HG03457 (cell line): ENCODE measurements around the gene FAF1.
A peak's percentile ranks its signal among the peaks of the same experiment; 100 is the strongest.
"Not testable (repeated sequence)": the region's sequence is repeated elsewhere in the genome, so short reads cannot be mapped to it uniquely, and the experiment has no call there.

ENCODE experiments used
- ATAC-seq: cut with Tn5 transposase; IDR thresholded peaks from one replicate; pipeline ENCODE4 v1.9.1; 2021; ENCODE audit warnings: moderate number of reproducible peaks; ENCODE audit not compliant: unreplicated experiment

Gene FAF1

DNA sequence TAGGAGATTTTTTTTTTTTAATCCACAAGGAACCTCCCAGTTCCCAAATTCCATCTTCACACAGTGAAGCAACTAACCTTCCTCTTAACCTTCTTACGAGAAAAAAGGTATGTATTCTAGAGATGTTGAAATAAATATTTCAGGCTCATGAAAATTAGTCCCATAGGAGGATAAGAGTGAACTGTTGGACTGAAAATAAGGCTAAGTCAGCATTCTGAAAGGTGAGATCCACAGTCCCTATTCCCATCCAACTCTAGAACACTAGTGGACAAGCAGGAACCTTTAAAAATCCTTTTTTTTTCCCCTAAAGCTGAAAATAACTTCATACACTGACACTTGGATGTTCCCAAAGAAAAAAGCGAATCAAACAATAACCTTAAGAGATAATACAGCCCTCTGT lies 44.4 kb downstream of the FAF1 start:
- no peak for ATAC-seq

DNA sequence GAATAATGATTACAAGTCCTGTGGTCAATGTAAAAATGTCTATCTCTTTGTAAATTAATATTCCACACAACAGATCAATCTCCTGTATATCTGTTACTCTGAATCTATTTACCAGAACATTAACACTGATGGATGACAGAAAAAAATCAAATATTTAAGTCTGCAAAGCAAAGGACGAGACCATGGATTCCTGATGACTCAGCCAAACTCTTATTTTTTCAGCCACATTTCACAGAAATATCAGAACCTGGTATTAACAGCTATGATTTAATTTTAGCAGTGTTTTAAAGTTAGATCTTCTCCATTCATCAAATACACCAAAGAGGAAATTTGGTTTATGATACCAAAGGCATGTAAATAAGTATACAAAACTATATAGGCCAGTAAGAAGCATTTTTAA lies 46.1 kb downstream of the FAF1 start:
- ATAC-seq = no peak

DNA sequence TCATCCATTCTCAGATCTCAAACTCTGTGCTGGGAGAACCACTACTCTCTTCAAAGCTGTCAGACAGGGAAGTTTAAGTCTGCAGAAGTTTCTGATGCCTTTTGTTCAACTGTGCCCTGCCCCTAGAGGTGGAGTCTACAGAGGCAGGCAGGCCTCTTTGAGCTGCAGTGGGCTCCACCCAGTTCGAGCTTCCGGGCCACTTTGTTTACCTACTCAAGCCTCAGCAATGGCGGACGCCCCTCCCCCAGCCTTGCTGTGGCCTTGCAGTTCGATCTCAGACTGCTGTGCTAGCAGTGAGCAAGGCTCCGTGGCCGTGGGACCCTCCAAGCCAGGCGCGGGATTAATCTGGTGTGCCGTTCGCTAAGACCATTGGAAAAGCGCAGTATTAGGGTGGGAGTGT lies 49.7 kb downstream of the FAF1 start:
- ATAC-seq = not testable (repeated sequence)

DNA sequence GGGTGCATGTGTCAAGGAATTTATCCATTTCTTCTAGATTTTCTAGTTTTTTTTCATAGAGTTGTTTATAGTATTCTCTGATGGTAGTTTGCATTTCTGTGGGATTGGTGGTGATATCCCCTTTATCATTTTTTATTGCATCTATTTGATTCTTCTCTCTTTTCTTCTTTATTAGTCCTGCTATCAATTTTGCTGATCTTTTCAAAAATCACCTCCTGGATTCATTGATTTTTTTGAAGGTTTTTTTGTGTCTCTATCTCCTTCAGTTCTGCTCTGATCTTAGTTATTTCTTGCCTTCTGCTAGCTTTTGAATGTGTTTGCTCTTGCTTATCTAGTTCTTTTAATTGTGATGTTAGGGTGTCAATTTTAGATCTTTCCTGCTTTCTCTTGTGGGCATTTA lies 52.5 kb downstream of the FAF1 start:
- not testable (repeated sequence) for ATAC-seq

DNA sequence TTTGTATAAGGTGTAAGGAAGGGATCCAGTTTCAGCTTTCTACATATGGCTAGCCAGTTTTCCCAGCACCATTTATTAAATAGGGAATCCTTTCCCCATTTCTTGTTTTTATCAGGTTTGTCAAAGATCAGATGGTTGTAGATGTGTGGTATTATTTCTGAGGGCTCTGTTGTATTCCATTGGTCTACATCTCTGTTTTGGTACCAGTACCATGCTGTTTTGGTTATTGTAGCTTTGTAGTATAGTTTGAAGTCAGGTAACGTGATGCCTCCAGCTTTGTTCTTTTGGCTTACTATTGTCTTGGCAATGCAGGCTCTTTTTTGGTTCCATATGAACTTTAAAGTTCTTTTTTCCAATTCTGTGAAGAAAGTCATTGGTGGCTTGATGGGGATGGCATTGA lies 54.0 kb downstream of the FAF1 start:
- not testable (repeated sequence) for ATAC-seq

DNA sequence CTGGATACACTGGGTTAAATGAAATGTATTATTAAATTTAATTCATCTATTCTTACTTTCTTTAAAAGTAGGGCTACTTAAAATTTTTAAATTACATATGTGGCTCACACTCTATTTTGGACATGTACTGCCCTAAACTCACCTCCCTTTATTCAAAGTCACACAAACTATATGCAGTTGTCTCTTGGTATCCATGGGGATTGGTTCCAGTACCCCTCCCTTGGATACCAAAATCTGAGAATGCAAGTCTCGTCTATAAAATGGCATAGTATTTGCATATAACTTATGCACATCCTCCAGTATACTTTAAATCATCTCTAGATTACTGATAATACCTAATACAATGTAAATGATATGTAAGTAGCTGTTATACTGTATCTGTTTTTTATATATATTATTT lies 57.6 kb downstream of the FAF1 start:
- ATAC-seq = no peak

DNA sequence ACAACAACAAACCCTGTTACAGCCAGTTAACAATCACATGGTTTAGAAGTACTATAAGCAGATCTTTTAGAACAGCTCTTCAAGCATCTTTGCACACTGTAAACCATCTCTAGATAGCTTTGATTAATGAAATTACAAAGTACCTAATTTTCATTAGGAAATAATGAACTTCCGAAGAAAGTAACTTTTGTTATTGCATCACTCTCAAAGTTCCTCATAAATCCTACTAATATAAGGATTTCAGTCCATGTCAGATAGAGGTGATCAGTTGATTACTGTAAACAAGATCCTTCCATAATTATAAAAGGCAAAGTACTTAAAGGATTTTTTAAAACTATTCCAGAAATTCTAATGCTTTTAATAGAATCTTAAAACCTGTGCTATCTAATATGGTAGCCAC lies 58.2 kb downstream of the FAF1 start:
- ATAC-seq = no peak

DNA sequence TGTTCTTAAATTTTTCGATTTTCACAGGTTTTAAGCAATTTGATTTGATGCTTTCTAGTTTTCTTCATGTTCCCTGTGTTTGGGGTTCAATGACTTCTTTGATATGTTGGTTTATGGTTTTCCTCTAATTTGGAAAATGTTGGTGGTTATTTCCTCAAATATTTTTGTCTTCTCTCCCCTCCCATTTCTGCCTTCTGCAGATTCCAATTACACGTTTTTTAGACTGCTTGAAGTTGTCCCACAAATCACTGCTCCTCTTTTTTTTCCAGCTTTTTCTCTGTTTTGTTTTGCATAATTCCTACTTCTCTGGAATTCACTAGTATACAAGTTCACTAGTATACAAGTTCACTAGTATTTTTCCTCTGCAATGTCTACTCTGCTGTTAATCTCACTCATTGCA lies 61.3 kb downstream of the FAF1 start:
- ATAC-seq = no peak

DNA sequence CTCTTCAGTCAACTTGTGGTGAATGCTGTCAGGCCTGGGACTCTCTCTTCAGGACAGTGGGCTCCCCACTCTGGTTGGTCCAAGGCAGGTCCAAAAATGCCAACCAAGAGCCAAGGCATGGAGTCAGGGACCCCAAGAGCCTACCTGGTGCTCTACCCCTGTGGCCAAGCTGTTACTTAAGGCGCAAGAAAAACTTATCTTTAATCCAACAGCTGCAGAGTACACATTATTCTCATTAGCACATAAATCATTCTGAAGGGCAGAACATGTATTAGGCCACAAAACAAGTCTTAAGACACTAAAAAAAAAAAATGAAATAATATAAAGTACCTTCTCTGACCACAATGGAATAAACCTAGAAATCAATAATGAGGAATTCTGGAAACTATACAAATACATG lies 65.7 kb downstream of the FAF1 start:
- ATAC-seq = no peak

DNA sequence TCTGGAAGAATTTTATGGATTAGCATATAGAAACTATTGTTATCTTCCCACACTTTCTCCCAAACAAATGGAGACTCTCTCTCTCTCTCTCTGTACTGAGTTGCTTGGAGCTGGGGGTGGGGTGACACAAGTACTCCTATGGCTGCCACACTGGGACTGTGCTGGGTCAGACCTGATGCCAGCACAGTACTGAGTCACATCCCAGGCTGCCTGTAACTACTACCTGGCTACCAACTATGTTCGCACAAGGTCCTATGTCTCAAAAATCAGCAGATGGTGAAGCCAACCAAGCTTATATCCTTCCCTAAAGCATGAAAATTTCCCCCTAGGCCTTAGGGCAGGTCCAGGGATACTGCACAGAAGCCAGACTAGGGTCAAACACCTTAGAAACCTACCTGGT lies 66.6 kb downstream of the FAF1 start:
- ATAC-seq = no peak

DNA sequence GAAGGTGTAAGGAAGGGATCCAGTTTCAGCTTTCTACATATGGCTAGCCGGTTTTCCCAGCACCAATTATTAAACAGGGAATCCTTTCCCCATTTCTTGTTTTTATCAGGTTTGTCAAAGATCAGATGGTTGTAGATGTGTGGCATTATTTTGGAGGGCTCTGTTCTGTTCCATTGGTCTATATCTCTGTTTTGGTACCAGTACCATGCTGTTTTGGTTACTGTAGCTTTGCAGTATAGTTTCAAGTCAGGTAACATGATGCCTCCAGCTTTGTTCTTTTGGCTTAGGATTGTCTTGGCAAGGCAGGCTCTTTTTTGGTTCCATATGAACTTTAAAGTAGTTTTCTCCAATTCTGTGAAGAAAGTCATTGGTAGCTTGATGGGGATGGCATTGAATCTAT lies 72.5 kb downstream of the FAF1 start:
- ATAC-seq = not testable (repeated sequence)

DNA sequence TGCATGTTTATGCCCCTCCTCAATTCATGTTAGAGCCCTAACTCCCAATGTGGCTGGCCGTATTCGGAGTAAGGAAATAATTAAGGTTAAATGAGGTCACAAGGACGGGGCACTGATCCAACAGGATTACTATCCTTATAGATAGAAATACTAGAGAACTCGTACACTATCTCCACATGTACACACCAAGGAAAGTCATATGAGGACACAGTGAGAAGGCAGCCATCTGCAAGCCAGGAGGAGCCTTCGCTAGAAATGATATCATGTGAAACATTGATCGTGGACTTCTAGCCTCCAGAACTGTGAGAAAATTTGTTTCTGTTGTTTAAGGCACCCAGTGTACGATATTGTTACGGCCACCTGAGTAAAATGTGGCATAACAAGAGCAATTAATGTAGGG lies 79.7 kb downstream of the FAF1 start:
- ATAC-seq = no peak

DNA sequence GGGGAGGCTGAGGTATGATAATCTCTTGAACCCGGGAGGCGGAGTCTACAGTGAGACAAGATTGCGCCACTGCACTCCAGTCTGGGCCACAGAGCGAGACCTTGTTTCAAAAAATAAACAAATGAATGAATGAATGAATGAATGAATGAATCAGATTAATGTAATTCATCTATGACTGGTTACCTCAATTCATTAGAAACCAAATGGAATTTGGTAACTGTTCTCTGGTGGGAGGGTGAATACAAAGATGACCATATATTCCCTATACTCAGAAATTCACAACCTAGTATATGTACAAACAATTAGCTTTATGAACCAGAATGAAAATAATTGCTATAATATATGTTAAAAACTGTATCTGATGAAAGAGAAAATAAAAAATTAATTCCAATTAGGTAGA lies 80.9 kb downstream of the FAF1 start:
- no peak for ATAC-seq

DNA sequence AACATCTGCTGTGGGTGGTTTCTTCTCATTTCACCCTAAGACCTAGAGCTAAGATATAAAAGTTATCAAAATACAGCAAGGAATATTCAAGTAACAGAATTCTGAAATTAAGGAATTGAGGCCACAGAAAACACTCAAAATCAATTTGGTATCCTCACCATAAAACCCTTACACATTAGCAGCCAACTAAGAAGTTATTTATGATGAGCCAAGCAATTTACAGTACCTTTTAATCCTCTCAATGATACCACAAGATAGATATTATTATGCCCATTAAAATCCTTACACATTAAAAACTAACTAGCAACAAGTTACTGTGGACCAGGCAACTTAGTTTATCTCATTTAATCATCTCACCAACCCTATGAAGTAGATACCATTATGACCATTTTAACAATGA lies 81.6 kb downstream of the FAF1 start:
- ATAC-seq = no peak

DNA sequence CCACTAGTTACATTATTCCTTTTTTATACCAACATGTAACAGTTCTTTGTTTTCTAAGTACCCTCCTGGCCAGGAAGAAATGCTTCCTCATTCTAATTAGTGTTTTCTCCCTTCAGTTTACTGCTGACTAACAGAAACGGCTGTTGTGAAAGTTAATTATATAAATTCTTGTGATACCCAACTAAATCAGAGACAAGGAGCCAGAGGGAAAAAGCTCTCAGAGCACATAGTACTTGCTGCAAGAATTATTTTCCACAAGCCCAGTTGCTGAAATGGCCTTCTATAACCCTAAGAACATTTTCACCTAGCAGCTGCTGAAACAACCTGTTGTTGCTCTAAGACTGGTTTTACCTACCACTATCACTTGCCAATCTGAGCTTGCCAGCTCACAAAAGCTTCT lies 82.4 kb downstream of the FAF1 start:
- ATAC-seq = no peak

DNA sequence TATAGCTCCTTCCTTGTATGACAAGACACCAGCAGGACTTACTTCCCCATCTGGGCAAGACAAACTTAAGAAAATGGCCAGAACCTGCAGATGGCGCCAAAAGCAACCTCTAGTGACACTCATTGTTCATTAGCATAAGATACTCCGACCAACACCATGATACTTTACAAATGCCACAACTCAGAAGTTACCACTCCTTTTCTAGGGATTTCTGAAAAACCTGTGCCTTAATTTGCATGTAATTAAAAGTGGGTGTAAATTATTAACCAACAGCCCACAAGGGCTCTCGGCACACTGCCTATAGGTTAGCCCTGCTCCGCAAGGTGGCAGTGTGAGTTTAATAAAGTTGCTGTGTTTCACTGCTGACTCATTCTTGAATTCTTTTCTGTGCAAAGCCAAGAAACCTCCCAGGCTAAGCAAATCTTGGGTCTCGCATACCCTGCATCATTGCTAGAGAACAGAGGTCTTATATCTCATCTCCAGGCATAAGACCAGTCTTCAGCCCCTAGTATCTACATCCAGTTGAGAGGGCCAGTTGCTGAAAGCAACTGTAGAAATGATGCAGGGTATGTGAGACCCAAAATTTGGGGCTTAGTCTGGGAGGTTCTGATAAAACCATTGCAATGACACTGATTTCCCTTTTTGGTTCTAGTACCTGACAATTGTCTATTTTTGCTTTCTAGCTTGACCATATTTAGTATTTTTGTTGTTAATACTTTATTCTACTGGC lies 86.4 kb downstream of the FAF1 start:
- ATAC-seq = peak; percentile 89

DNA sequence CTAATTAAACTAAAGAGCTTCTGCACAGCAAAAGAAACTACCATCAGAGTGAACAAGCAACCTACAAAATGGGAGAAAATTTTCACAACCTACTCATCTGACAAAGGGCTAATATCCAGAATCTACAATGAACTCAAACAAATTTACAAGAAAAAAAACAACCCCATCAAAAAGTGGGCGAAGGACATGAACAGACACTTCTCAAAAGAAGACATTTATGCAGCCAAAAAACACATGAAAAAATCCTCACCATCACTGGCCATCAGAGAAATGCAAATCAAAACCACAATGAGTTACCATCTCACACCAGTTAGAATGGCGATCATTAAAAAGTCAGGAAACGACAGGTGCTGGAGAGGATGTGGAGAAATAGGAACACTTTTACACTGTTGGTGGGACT lies 95.2 kb downstream of the FAF1 start:
- ATAC-seq = not testable (repeated sequence)

DNA sequence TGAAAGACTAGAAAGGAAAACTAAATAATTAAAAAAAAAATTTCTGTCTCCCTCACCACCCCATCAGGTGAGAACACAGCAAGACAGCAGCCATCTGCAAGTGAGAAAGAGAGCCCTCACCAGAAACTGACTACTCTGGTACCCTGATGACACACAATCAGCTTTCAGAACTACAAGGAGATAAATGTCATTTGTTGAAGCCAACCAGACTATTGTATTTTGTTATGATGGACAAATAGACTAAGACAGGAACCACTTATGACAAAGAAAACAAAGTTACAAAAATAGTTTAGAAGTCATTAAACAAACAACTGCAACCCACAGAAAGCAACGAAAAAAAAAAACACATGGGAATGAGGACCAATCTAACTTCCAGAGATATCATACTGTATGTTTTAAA lies 98.3 kb downstream of the FAF1 start:
- no peak for ATAC-seq

DNA sequence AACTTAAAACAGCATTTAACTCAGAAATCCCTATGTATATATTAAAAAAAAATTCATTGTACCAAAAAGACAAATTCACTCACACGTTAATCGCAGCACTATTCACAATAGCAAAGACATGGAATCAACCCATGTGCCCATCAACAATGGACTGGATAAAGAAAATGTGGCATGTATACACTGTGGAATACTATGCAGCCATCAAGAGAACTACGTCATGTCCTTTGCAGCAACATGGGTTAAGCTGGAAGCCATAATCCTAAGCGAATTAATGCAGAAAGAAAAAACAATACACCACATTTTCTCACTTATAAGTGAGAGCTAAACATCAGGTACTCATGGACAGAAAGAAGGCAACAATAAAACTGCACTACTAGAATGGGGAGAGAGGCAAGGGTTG lies 99.4 kb downstream of the FAF1 start:
- ATAC-seq = no peak

DNA sequence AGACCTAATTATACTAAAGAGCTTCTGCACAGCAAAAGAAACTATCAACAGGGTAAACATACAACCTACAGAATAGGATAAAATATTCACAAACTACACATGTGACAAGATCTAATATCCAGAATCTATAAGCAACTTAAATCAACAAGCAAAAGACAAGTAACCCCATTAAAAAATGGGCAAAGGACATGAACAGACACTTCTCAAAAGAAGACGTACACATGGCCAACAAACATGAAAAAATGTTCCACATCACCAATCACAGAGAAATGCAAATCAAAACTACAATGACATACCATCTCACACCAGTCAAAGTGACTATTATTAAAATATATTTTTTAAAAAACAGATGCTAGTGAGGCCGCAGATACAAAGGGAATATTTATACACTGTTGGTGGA lies 99.8 kb downstream of the FAF1 start:
- no peak for ATAC-seq

DNA sequence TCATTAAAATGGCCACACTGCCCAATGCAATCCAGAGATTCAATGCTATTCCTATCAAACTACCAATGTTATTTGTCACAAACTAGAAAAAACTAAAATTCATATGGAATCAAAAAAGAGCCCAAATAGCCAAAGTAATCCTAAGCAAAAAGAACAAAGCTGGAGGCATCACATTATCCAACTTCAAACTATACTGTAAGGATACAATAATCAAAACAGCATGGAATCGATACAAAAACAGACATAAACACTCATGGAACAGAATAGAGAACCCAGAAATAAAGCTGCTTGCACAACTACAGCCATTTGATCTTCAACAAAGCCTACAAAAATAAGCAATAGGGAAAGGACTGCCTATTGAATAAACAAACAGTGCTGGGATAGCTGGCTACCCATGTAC lies 100.4 kb downstream of the FAF1 start:
- ATAC-seq = no peak

DNA sequence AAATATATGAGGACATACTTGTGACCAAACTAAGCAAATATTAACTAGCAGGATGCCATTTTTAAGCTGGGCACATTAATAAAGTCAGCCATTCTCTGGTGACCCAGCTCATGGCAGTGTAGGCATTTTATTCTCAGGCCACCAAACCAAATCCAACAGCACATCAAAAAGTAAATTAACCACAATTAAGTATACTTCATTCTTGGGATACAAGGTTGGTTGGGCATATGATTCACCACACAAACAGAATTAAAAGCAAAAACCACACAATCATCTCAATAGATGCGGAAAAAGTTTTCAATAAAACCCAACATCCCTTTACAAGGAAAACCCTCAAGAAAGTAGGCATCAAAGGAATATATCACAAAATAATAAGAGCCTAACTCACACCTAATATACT lies 101.3 kb downstream of the FAF1 start:
- ATAC-seq = no peak

DNA sequence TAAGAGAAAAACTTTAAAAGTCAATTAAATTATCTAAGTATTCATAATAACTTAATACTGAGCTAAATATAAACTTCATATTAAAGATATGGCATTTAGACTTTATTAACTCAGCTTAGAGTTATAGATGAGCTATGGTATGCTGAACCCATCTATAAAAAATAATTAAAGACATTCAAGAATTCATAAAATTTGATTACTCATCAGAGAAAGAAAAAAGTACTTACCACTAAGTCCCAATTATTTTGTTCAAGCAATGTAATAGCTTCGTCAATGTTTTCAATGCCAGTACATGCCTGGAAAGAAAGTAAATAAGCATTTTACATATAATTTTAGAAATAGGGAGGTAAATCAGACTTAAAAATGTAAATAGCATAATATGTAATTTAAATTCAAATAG lies 102.4 kb downstream of the FAF1 start:
- no peak for ATAC-seq
